ENCODE measurements around the gene MCC.

The MCC gene

GRCh38 chr5:113296676-113297075 is 191.6 kb downstream of the MCC start:
- no peak for TF ChIP-seq CTCF (conservative IDR thresholded peaks at IDR 0.05; ENCODE audit: low read depth)
- POLR2A ChIA-PET (ENCODE audit: low non-redundant PET): no interaction called here
- no peak overlapping the region for H3K27ac ChIP-seq
- CTCF ChIA-PET: interaction anchor here (0.7 to 0.9 kb wide), 2 partner anchors 13 to 214 kb away, joined by 3 read pairs; no protein-coding TSS in a partner anchor
- no peak for DNase-seq (ENCODE audit: low spot score)

DNA sequence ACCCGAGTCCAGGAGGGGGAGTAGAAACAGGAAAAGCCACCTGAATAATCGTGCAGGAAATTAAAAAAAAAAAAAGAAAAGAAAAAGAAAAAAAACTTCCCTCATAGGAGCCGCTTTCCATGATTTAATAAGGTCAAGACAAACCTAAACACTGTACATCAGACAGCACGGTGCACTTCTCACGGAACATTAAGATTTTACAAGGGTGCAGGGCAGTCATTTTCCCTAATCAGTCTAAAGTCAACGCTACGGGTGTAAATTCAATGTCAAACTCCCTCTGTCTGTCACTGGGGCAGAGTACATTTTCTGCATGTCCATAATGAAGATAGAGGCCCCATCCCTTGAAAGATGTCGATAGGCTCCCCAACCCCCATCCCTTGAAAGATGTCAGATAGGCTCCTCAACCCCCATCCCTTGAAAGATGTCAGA is 193.1 kb downstream of the MCC start:
- no peak for DNase-seq (ENCODE audit: low spot score)
- peak overlapping the region; percentile 96 for H3K27ac ChIP-seq
- ChIA-PET CTCF (interaction anchor here (0.6 to 0.8 kb wide), 6 partner anchors 11 to 434 kb away, joined by 3 to 4 read pairs (median 4); partner anchors contain the start of gene SRP19), POLR2A (ENCODE audit: low non-redundant PET) (no interaction called here)
- no peak for TF ChIP-seq CTCF (conservative IDR thresholded peaks at IDR 0.05; ENCODE audit: low read depth)

GRCh38 chr5:113294311-113295110 is 193.7 kb downstream of the MCC start:
- TF ChIP-seq CTCF (conservative IDR thresholded peaks at IDR 0.05; ENCODE audit: low read depth): no peak; the same call in 1 of the 2 replicates
- peak overlapping the region; percentile 96 for H3K27ac ChIP-seq
- POLR2A ChIA-PET (ENCODE audit: low non-redundant PET): no interaction called here
- DNase-seq (ENCODE audit: low spot score): peak; percentile 93
- CTCF ChIA-PET: interaction anchor here (0.6 to 1.7 kb wide), 8 partner anchors 12 to 299 kb away, joined by 3 to 5 read pairs (median 4); no protein-coding TSS in a partner anchor

- ChIA-PET POLR2A (ENCODE audit: low non-redundant PET) (no interaction called here), CTCF (interaction anchor here (1.0 to 1.7 kb wide), 3 partner anchors 26 to 223 kb away, joined by 3 to 5 read pairs (median 4); no protein-coding TSS in a partner anchor)
- DNase-seq (ENCODE audit: low spot score): peak; percentile 42
- peak overlapping the region; percentile 96 for H3K27ac ChIP-seq
- TF ChIP-seq CTCF (conservative IDR thresholded peaks at IDR 0.05; ENCODE audit: low read depth): no peak
Measured at GRCh38 chr5:113293975-113294310, 194.3 kb downstream of the MCC start.

DNA sequence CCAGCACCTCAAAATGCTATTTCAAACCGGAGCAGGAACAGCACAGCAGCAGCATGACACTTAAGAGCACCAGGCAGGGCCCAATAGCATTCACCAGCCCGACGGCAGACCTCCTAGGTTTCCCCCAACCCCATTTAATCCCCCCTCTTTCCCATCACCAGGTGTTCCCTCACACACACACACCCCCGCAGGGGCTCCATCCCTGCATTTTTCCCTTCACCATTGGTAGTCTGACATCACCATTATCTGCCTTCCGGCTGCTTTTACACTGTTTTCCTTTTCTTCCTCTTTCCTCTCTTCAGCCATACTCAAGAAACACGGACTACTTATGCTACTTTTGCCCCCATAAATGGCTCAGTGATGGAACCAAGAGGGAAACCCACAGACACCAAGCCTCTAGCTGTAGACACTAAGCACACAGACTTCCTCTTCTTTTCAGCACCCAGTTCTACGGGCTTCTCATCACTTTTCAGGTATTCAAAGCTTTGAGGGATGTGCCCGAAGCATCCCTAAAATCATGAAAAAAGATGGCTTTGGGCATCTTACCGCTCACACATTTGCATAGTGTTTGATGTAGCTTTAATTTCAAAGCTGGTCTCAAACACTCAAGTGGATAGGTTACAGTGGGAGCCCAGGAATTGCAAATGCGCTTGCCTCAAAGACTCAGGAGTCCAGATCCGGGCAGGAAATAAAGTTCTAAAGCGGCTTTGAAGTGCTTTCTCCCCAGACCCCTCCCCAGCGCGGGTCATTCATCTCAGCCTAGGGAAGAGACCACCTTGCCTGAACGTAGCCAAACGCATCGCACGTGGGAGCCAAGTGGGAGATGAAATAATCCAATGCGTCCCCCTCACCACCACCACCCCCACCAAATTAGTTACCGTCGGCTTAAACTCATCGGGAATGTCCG is 194.9 kb downstream of the MCC start:
- POLR2A ChIA-PET (ENCODE audit: low non-redundant PET): no interaction called here
- no peak for TF ChIP-seq CTCF (conservative IDR thresholded peaks at IDR 0.05; ENCODE audit: low read depth)
- H3K27ac ChIP-seq: peak overlapping the region; percentile 96
- peak; percentile 41 for DNase-seq (ENCODE audit: low spot score)
- CTCF ChIA-PET: interaction anchor here (1.0 to 1.7 kb wide), 3 partner anchors 25 to 222 kb away, joined by 3 to 5 read pairs (median 4); no protein-coding TSS in a partner anchor

- DNase-seq (ENCODE audit: low spot score): no peak
- H3K27ac ChIP-seq: no peak overlapping the region
- no peak for TF ChIP-seq CTCF (conservative IDR thresholded peaks at IDR 0.05; ENCODE audit: low read depth)
- ChIA-PET POLR2A (ENCODE audit: low non-redundant PET) (no interaction called here), CTCF (no interaction called here)
Measured at GRCh38 chr5:113292462-113292861, 195.8 kb downstream of the MCC start.
